H1 (cell line): ENCODE results near the gene ZCCHC17.

ENCODE experiments used
- CEBPB ChIP-seq: IDR thresholded peaks from 2 replicates; pipeline ENCODE4 v1.6.1; 2012; ENCODE audit warnings: low read depth, low read length
- CTCF ChIP-seq, 3 experiments: IDR thresholded peaks; 1 replicate in 2 of 3; 2 replicates in 1 of 3; pipeline versions ENCODE4 v1.5.1 to v1.6.1; 2011; ENCODE audit warnings: low read length in 3 of 3, mild to moderate bottlenecking in 3 of 3, inconsistent platforms in 2 of 3, low read depth in 1 of 3, moderate library complexity in 1 of 3; ENCODE audit not compliant: insufficient read depth in 1 of 3; ENCODE audit errors: control extremely low read depth in 1 of 3
- EGR1 ChIP-seq: IDR thresholded peaks from 2 replicates; pipeline ENCODE4 v1.6.1; 2011; ENCODE audit warnings: low read depth, low read length, borderline replicate concordance
- EZH2 ChIP-seq: fragments of 200-600 bp; sonication (generic); IDR thresholded peaks from 2 replicates; pipeline ENCODE4 v1.7.1; 2012; ENCODE audit warnings: low read depth, mild to moderate bottlenecking, moderate library complexity, low read length, inconsistent platforms; ENCODE audit not compliant: severe bottlenecking
- HDAC2 ChIP-seq, 2 experiments: fragments of 300-600 bp in 1 of 2; sonication (generic) in 1 of 2; IDR thresholded peaks; 2 replicates each; pipeline ENCODE4 v1.6.1; 2011 to 2012; ENCODE audit warnings: low read depth in 2 of 2, low read length in 2 of 2, mild to moderate bottlenecking in 2 of 2, moderate library complexity in 2 of 2, borderline replicate concordance in 1 of 2, inconsistent platforms in 1 of 2
- JUN ChIP-seq: IDR thresholded peaks from 2 replicates; pipeline ENCODE4 v1.6.1; 2011; ENCODE audit warnings: low read depth, mild to moderate bottlenecking, improper control_type of control experiment, low read length
- MAX ChIP-seq: IDR thresholded peaks from 2 replicates; pipeline ENCODE4 v1.6.1; 2012; ENCODE audit warnings: inconsistent platforms
- NANOG ChIP-seq: IDR thresholded peaks from 2 replicates; pipeline ENCODE4 v1.6.1; 2011; ENCODE audit warnings: low read length, low read depth, mild to moderate bottlenecking, inconsistent platforms; ENCODE audit not compliant: insufficient read depth, poor library complexity, severe bottlenecking
- POLR2AphosphoS5 ChIP-seq: IDR thresholded peaks from 2 replicates; pipeline ENCODE4 v1.6.1; 2011; ENCODE audit warnings: low read depth, low read length
- ZNF274 ChIP-seq: IDR thresholded peaks from 2 replicates; pipeline ENCODE4 v1.7.0; 2012; ENCODE audit warnings: low read length, borderline replicate concordance; ENCODE audit errors: extremely low read depth

GRCh38 chr1:31336687-31337467 lies 40.0 kb downstream of the ZCCHC17 start:
- TF ChIP-seq JUN (no peak), EZH2 (no peak), CTCF (IDR thresholded peaks at IDR 0.05; ENCODE audit: control extremely low read depth in 1 of 3, insufficient read depth in 1 of 3, low read depth in 1 of 3, low read length in 3 of 3) (no peak), EGR1 (no peak), ZNF274 (no peak), NANOG (no peak), HDAC2 (IDR thresholded peaks at IDR 0.05; ENCODE audit: borderline replicate concordance in 1 of 2, low read depth in 2 of 2, low read length in 2 of 2) (no peak), MAX (no peak), CEBPB (no peak), POLR2AphosphoS5 (no peak)
